ENCODE data around the gene RPL21. TPM values are rescaled to one million over a fixed set of nuclear protein-coding genes. Genes with fewer than 3 reads are reported as not detected.

RPL21 gene
- total RNA-seq, 4 donors from 2014 or later, result 613 to 1,130 (median 904) TPM

- TF ChIP-seq, protein P1, sequence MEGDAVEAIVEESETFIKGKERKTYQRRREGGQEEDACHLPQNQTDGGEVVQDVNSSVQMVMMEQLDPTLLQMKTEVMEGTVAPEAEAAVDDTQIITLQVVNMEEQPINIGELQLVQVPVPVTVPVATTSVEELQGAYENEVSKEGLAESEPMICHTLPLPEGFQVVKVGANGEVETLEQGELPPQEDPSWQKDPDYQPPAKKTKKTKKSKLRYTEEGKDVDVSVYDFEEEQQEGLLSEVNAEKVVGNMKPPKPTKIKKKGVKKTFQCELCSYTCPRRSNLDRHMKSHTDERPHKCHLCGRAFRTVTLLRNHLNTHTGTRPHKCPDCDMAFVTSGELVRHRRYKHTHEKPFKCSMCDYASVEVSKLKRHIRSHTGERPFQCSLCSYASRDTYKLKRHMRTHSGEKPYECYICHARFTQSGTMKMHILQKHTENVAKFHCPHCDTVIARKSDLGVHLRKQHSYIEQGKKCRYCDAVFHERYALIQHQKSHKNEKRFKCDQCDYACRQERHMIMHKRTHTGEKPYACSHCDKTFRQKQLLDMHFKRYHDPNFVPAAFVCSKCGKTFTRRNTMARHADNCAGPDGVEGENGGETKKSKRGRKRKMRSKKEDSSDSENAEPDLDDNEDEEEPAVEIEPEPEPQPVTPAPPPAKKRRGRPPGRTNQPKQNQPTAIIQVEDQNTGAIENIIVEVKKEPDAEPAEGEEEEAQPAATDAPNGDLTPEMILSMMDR (IDR thresholded peaks at IDR 0.05; ENCODE audit: low read depth), result no peak
Measured at GRCh38 chr13:27261396-27261795, 10.0 kb downstream of the RPL21 start.

DNA sequence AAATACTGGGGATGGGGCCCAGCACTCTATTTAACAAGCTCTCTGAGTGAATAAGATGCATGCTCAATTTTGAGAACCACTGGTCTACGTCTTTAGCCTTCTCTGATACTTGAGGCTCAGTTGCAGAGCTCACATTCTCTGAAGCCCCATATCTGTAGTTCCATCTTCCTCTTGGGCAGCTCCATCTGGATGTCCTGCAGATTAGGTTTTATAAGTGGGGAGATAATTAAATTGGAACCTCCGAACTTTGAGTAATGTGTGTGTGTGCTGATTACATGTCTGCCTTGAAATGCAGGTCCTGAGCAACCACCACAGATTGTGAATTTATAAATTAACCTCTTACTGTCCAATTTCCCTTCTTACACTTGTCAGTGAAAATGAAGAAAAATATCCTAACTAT lies 12.1 kb downstream of the RPL21 start:
- TF ChIP-seq, protein P1 (IDR thresholded peaks at IDR 0.05; ENCODE audit: low read depth), result no peak

DNA sequence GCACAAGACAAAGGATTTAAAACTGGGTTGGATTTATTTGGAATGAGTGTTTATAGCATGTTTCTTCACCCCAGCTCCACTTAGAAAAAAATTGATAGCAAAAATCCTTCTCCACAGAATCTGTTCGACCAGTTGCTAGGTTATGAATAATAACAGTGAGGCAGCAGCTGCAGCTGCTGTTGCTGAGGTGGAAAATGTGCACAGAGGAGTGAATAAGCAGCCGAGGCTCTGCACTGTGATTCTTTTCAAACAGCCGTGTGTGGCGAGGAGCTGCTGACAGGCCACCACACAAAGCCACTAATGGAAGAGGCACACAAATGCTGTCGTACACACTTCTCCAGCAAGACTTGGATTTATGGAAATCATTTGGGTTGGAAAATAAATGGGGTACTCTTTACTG lies 12.8 kb downstream of the RPL21 start:
- TF ChIP-seq, protein P1 (IDR thresholded peaks at IDR 0.05; ENCODE audit: low read depth), result no peak

- TF ChIP-seq, protein P1 (IDR thresholded peaks at IDR 0.05; ENCODE audit: low read depth), result no peak
Measured at GRCh38 chr13:27264648-27265047, 13.3 kb downstream of the RPL21 start.

- TF ChIP-seq, protein P1 (IDR thresholded peaks at IDR 0.05; ENCODE audit: low read depth), result no peak
Measured at GRCh38 chr13:27266917-27267316, 15.6 kb downstream of the RPL21 start.

GRCh38 chr13:27267596-27267995 lies 16.2 kb downstream of the RPL21 start:
- TF ChIP-seq, protein P1 (IDR thresholded peaks at IDR 0.05; ENCODE audit: low read depth), result no peak

DNA sequence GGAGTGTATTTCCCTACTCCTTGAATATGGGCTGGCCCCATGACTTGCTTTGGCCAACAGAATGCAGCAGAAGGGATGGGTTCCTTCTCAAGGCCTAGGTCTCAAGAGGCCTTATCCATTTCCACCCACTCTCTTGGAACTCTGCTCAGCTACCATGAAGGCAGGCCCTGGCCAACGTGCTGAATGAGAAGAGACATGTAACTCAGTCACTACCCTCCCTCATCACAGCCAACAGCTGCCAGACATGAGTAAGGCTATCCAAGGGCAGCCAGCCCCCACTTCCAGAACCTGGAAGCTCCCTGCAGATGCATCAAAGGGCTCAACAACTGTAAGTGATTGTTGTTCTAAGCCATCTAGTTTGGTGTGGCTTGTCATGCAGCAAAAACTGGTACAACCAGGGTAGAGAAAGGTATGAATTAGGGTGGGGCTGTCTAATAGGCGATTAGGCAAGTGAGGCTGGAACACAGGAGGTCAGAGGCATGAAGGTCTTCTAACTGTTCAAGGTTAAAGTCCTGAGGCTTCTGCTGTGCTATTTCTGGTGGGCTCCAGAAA lies 17.8 kb downstream of the RPL21 start:
- TF ChIP-seq, protein P1 (IDR thresholded peaks at IDR 0.05; ENCODE audit: low read depth), result no peak

Data from subcutaneous adipose tissue (tissue), 4 donors.